K562 (cell line): ENCODE measurements around the gene NRF1.

ENCODE experiments used
- CREB5 ChIP-seq: fragments of 250-450 bp; sonication (Bioruptor Pico); IDR thresholded peaks from 2 replicates; pipeline ENCODE4 v1.5.0; 2020; ENCODE audit warnings: mild to moderate bottlenecking
- EP300 ChIP-seq: IDR thresholded peaks from 2 replicates; pipeline ENCODE4 v1.6.1; 2012; ENCODE audit warnings: low read length, improper control_type of control experiment
- FOXP1 ChIP-seq: sonication (generic); formaldehyde crosslinking; IDR thresholded peaks from 2 replicates; pipeline ENCODE4 v1.8.0; 2022; ENCODE audit warnings: mild to moderate bottlenecking, missing genetic modification reagents
- MAZ ChIP-seq, 2 experiments: fragments of 450-650 bp in 1 of 2; sonication (generic) in 1 of 2; formaldehyde crosslinking; IDR thresholded peaks in 1 of 2; conservative IDR thresholded peaks in 1 of 2; 2 replicates each; pipeline versions ENCODE4 v1.4.0 to v1.5.0; 2020; ENCODE audit warnings: mild to moderate bottlenecking in 1 of 2, missing genetic modification reagents in 1 of 2
- PATZ1 ChIP-seq: fragments of 250-450 bp; sonication (Bioruptor Pico); IDR thresholded peaks from 2 replicates; pipeline ENCODE4 v1.5.0; 2020; ENCODE audit warnings: mild to moderate bottlenecking, borderline replicate concordance
- SREBF2 ChIP-seq: sonication (generic); formaldehyde crosslinking; IDR thresholded peaks from 2 replicates; pipeline ENCODE4 v1.4.0; 2020; ENCODE audit warnings: mild to moderate bottlenecking, missing genetic modification reagents
- TCF7 ChIP-seq: sonication (generic); IDR thresholded peaks from 2 replicates; pipeline ENCODE4 v1.6.1; 2016; ENCODE audit warnings: antibody characterized with exemption, borderline replicate concordance
- TRIM24 ChIP-seq, 2 experiments: fragments of 450-650 bp; IDR thresholded peaks; 2 replicates each; pipeline ENCODE4 v1.6.1; 2016
- ZNF140 ChIP-seq: fragments of 250-450 bp; sonication (Bioruptor Pico); IDR thresholded peaks from 2 replicates; pipeline ENCODE4 v1.8.0; 2021; ENCODE audit warnings: moderate library complexity, mild to moderate bottlenecking, inconsistent platforms
- ZNF274 ChIP-seq: IDR thresholded peaks from 2 replicates; pipeline ENCODE4 v1.6.1; 2011; ENCODE audit warnings: low read depth, mild to moderate bottlenecking, low read length, moderate library complexity, borderline replicate concordance
- ZNF311 ChIP-seq: fragments of 250-450 bp; sonication (Bioruptor Pico); IDR thresholded peaks from 2 replicates; pipeline ENCODE4 v1.4.0; 2020; ENCODE audit warnings: mild to moderate bottlenecking, moderate library complexity
- TF ChIP-seq, protein P1 (sequence below): fragments of 250-450 bp; sonication (Bioruptor Pico); IDR thresholded peaks from 2 replicates; pipeline ENCODE4 v1.9.0; 2021; ENCODE audit warnings: mild to moderate bottlenecking, inconsistent platforms

DNA sequence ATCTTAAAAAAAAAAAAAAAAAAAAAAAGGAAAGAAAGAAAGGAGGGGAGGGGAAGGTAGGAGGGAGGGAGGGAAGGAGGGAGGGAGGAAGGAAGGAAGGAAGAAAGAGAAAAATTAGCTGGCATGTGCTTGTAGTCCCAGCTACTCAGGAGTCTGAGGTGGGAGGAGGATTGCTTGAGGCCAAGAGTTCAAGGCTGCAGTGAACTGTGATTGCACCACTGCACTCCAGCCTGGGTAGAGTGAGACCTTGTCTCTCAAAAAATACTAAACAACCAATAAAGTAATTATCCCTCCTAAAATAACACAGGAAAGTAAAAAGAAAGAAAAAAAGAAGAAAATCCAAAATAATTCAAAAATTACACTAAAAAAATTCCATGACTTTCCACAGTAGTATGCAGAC is 13.8 kb upstream of the NRF1 start:
- TF ChIP-seq CREB5 (CRISPR knock-in tag) (no peak), PATZ1 (CRISPR knock-in tag) (no peak), ZNF311 (CRISPR knock-in tag) (no peak), ZNF140 (CRISPR knock-in tag) (no peak), EP300 (no peak), TRIM24 (IDR thresholded peaks at IDR 0.05) (no peak), SREBF2 (CRISPR knock-in tag) (no peak), MAZ (CRISPR knock-in tag; conservative IDR thresholded peaks at IDR 0.05 in 1 of 2, IDR thresholded peaks at IDR 0.05 in 1 of 2) (no peak), FOXP1 (CRISPR knock-in tag) (no peak), ZNF274 (no peak), TCF7 (no peak)
- TF ChIP-seq, protein P1, sequence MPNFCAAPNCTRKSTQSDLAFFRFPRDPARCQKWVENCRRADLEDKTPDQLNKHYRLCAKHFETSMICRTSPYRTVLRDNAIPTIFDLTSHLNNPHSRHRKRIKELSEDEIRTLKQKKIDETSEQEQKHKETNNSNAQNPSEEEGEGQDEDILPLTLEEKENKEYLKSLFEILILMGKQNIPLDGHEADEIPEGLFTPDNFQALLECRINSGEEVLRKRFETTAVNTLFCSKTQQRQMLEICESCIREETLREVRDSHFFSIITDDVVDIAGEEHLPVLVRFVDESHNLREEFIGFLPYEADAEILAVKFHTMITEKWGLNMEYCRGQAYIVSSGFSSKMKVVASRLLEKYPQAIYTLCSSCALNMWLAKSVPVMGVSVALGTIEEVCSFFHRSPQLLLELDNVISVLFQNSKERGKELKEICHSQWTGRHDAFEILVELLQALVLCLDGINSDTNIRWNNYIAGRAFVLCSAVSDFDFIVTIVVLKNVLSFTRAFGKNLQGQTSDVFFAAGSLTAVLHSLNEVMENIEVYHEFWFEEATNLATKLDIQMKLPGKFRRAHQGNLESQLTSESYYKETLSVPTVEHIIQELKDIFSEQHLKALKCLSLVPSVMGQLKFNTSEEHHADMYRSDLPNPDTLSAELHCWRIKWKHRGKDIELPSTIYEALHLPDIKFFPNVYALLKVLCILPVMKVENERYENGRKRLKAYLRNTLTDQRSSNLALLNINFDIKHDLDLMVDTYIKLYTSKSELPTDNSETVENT (CRISPR knock-in tag): no peak
